GM21619 (cell line): ENCODE measurements around the gene REG3G.
"Not testable (repeated sequence)": the region's sequence is repeated elsewhere in the genome, so short reads cannot be mapped to it uniquely, and the experiment has no call there.

ENCODE experiments used
- ATAC-seq: cut with Tn5 transposase; IDR thresholded peaks from one replicate; pipeline ENCODE4 v1.9.1; 2021; ENCODE audit not compliant: unreplicated experiment

Gene REG3G

DNA sequence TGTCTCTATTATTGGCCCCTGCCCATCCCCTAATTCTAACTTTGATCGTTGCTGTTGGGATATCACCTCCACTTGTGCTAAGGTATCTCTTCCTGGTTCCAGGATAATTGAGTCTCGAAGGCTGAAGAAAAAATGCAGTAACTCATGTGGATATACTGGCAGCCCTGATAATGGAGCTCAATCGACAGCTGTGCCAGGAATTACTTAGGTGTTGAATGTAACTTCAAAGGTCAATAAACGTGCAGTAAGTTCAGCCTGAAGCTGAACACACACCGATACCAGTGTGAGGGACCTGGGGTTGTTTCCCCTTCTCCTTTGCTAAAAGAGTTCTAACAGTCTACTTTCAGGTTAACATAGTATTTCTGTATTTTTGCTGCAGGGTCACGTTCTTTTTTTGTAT is 11.9 kb upstream of the REG3G start:
- no peak for ATAC-seq

GRCh38 chr2:79016342-79016741 is 9.2 kb upstream of the REG3G start:
- ATAC-seq = no peak

- no peak for ATAC-seq
Observed at GRCh38 chr2:79026061-79026460, 559 bp downstream of the REG3G start.

DNA sequence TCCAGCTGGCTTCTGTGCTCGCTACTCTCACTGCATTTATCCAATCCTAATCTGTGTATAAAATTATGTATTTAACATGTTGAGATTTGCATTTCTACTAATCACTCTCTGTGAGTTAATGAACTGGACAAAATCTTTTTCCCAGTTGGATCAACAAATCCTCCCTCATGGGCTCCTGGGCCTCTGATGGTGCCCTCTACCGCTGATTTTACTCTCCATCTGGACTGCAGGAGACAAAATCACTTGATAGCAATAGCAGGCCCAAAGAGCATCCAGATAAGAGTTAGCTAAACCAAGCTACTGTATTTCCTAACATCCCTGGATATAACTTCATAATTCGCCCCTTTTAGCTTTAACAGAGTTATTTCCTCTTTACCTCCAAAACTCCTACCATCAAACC is 14.4 kb downstream of the REG3G start:
- ATAC-seq = no peak

DNA sequence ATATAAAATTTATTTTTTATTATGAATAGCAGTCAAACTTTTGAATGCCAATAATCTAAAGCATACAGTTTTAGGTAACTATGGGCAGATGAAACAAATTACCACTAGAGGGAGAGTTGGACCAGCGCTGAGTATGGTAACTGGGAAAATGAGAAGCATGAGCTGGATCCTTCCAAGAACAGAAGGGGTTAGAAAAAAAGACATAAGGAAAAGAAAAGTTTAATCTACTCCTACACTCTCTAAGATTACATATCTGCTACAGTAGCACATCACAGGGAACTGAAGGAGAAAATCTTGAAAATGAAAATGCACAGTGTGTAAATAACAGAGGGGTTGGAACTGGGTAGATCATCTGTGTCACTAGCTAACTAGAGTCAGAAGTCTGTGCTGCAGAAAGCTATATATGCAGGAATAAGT is 15.5 kb downstream of the REG3G start:
- ATAC-seq = no peak

DNA sequence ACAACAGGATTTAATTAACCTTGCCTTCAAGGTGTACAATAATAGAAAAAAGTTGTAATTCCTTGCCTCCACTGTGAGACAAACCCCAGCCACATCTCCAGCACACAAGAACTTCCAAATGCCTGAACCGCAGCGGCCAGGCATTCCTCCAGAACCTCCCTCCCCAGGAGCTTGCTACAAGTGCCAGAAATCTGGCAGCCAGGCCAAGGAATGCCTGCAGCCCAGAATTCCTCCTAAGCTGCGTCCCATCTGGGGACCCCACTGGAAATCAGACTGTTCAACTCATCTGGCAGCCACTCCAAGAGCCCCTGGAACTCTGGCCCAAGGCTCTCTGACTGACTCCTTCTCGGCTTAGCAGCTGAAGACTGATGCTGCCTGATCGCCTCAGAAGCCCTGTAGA is 28.0 kb downstream of the REG3G start:
- ATAC-seq = not testable (repeated sequence)

DNA sequence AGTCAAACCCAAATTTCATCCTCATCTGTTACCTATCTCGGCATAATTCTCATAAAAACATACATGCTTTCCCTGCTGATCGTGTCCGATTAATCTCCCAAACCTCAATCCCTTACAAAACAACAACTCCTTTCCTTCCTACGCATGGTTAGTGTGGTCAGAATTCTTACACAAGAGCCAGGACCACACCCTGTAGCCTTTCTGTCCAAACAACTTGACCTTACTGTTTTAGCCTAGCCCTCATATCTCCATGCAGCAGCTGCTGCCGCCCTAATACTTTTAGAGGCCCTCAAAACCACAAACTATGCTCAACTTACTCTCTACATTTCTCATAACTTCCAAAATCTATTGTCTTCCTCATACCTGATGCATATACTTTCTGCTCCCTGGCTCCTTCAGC is 29.3 kb downstream of the REG3G start:
- ATAC-seq = not testable (repeated sequence)

GRCh38 chr2:79065201-79065600 is 39.7 kb downstream of the REG3G start:
- no peak for ATAC-seq

GRCh38 chr2:79071078-79071477 is 45.6 kb downstream of the REG3G start:
- ATAC-seq = no peak
